ENCODE data around the gene ARNT2.

Gene ARNT2

GRCh38 chr15:80466543-80466942 lies 62.4 kb downstream of the ARNT2 start:
- DNase-seq (ENCODE audit: low read depth), result no peak

GRCh38 chr15:80467311-80467714 lies 63.1 kb downstream of the ARNT2 start:
- no peak for DNase-seq (ENCODE audit: low read depth)

GRCh38 chr15:80468796-80469195 lies 64.6 kb downstream of the ARNT2 start:
- no peak for DNase-seq (ENCODE audit: low read depth)

- DNase-seq (ENCODE audit: low read depth), result no peak
These were observed 67.7 kb downstream of the ARNT2 start for GRCh38 chr15:80471881-80472280.

GRCh38 chr15:80473286-80474223 lies 69.4 kb downstream of the ARNT2 start:
- DNase-seq (ENCODE audit: low read depth), result no peak

- no peak for DNase-seq (ENCODE audit: low read depth)
These were observed 70.3 kb downstream of the ARNT2 start for GRCh38 chr15:80474224-80475215.

- DNase-seq (ENCODE audit: low read depth), result no peak
These were observed 71.4 kb downstream of the ARNT2 start for GRCh38 chr15:80475572-80475971.

GRCh38 chr15:80476036-80476435 lies 71.9 kb downstream of the ARNT2 start:
- DNase-seq (ENCODE audit: low read depth), result no peak

GRCh38 chr15:80478075-80478474 lies 73.9 kb downstream of the ARNT2 start:
- DNase-seq (ENCODE audit: low read depth), result no peak

- DNase-seq (ENCODE audit: low read depth), result no peak
These were observed 75.0 kb downstream of the ARNT2 start for GRCh38 chr15:80479191-80479590.

GRCh38 chr15:80480171-80480811 lies 76.1 kb downstream of the ARNT2 start:
- no peak for DNase-seq (ENCODE audit: low read depth)

- no peak for DNase-seq (ENCODE audit: low read depth)
These were observed 76.7 kb downstream of the ARNT2 start for GRCh38 chr15:80480909-80481308.

- no peak for DNase-seq (ENCODE audit: low read depth)
These were observed 78.5 kb downstream of the ARNT2 start for GRCh38 chr15:80482696-80483095.

- no peak for DNase-seq (ENCODE audit: low read depth)
These were observed 79.6 kb downstream of the ARNT2 start for GRCh38 chr15:80483725-80484161.

- no peak for DNase-seq (ENCODE audit: low read depth)
These were observed 80.2 kb downstream of the ARNT2 start for GRCh38 chr15:80484333-80484864.

- DNase-seq (ENCODE audit: low read depth), result no peak
These were observed 81.4 kb downstream of the ARNT2 start for GRCh38 chr15:80485370-80486164.

- DNase-seq (ENCODE audit: low read depth), result no peak
These were observed 83.7 kb downstream of the ARNT2 start for GRCh38 chr15:80487839-80488390.

- DNase-seq (ENCODE audit: low read depth), result no peak
These were observed 84.9 kb downstream of the ARNT2 start for GRCh38 chr15:80489030-80489594.

- DNase-seq (ENCODE audit: low read depth), result no peak
These were observed 86.3 kb downstream of the ARNT2 start for GRCh38 chr15:80490431-80490990.
